HG03432 (cell line): Measurements from ENCODE around the gene DNAH9.

Experiments
- ATAC-seq: cut with Tn5 transposase; IDR thresholded peaks from one replicate; pipeline ENCODE4 v1.9.1; 2021; ENCODE audit warnings: mild to moderate bottlenecking, moderate library complexity; ENCODE audit not compliant: unreplicated experiment

The DNAH9 gene

GRCh38 chr17:11598274-11599221 is at the start of gene DNAH9:
DNAH9 (plus strand) TSS chr17:11598470; CDS start chr17:11598499, 29 bp downstream.
- ATAC-seq: no peak

- ATAC-seq: no peak
Measured at GRCh38 chr17:11550431-11550830, 47.8 kb upstream of the DNAH9 start.

- no peak for ATAC-seq
Measured at GRCh38 chr17:11551442-11551841, 46.8 kb upstream of the DNAH9 start.

- no peak for ATAC-seq
Measured at GRCh38 chr17:11553135-11553534, 45.1 kb upstream of the DNAH9 start.

- ATAC-seq: no peak
Measured at GRCh38 chr17:11554042-11554441, 44.2 kb upstream of the DNAH9 start.

GRCh38 chr17:11554542-11554941 is 43.7 kb upstream of the DNAH9 start:
- ATAC-seq: no peak

- no peak for ATAC-seq
Measured at GRCh38 chr17:11555530-11555929, 42.7 kb upstream of the DNAH9 start.

- no peak for ATAC-seq
Measured at GRCh38 chr17:11557727-11558452, 40.4 kb upstream of the DNAH9 start.

- ATAC-seq: no peak
Measured at GRCh38 chr17:11558681-11559234, 39.5 kb upstream of the DNAH9 start.

- ATAC-seq: no peak
Measured at GRCh38 chr17:11559601-11560000, 38.7 kb upstream of the DNAH9 start.

- ATAC-seq: no peak
Measured at GRCh38 chr17:11561281-11561680, 37.0 kb upstream of the DNAH9 start.

GRCh38 chr17:11561702-11562101 is 36.6 kb upstream of the DNAH9 start:
- ATAC-seq: no peak

- no peak for ATAC-seq
Measured at GRCh38 chr17:11564589-11565380, 33.5 kb upstream of the DNAH9 start.

- ATAC-seq: no peak
Measured at GRCh38 chr17:11565591-11565990, 32.7 kb upstream of the DNAH9 start.

- ATAC-seq: no peak
Measured at GRCh38 chr17:11578998-11579397, 19.3 kb upstream of the DNAH9 start.

- no peak for ATAC-seq
Measured at GRCh38 chr17:11580677-11581076, 17.6 kb upstream of the DNAH9 start.

GRCh38 chr17:11582217-11582616 is 16.1 kb upstream of the DNAH9 start:
- no peak for ATAC-seq

GRCh38 chr17:11583306-11583992 is 14.8 kb upstream of the DNAH9 start:
- ATAC-seq: no peak

- ATAC-seq: no peak
Measured at GRCh38 chr17:11589716-11590115, 8.6 kb upstream of the DNAH9 start.

GRCh38 chr17:11601661-11602060 is 3.4 kb downstream of the DNAH9 start:
- ATAC-seq: no peak
